ENCODE results near the gene RAB20. TPM values are rescaled to one million over a fixed set of nuclear protein-coding genes. Genes with fewer than 3 reads are reported as not detected.

The RAB20 gene
- total RNA-seq, 1 experiment from 2014 or later = 12.3 TPM

DNA sequence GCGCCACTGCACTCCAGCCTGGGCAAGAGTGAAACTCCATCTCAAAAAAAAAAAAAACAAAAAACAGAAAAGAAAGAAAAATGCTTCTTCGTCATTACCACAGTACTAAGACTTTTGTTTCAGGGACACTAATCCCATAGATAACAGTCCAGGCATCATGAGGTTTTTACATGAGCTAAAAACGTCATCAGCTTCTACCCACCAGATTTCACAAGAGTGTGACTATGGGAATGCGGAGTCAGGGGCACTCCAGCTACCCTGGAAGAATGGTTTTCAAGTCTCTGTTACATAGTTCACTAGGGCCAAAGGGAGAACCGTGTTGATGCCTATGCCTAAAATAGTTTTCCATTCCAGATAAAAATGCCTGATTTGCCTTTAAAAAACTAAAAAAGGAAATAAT is 33.2 kb downstream of the RAB20 start:
- no peak overlapping the region for H3T11ph ChIP-seq (ENCODE audit: low read length)
- no peaks in the 10 kb centered on the region for H3K9me3 Mint-ChIP-seq
- no CpG with 5 or more reads among the region's 5 CpGs for WGBS (ENCODE audit: extremely low coverage, insufficient read length, low lambda C conversion rate)
- no peaks in the 10 kb centered on the region for H3K27me3 Mint-ChIP-seq (ENCODE audit: low read depth)
- H3K56ac ChIP-seq (ENCODE audit: insufficient read length, low read depth, low read length) = no peak overlapping the region
- TF ChIP-seq, protein P1, sequence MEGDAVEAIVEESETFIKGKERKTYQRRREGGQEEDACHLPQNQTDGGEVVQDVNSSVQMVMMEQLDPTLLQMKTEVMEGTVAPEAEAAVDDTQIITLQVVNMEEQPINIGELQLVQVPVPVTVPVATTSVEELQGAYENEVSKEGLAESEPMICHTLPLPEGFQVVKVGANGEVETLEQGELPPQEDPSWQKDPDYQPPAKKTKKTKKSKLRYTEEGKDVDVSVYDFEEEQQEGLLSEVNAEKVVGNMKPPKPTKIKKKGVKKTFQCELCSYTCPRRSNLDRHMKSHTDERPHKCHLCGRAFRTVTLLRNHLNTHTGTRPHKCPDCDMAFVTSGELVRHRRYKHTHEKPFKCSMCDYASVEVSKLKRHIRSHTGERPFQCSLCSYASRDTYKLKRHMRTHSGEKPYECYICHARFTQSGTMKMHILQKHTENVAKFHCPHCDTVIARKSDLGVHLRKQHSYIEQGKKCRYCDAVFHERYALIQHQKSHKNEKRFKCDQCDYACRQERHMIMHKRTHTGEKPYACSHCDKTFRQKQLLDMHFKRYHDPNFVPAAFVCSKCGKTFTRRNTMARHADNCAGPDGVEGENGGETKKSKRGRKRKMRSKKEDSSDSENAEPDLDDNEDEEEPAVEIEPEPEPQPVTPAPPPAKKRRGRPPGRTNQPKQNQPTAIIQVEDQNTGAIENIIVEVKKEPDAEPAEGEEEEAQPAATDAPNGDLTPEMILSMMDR (conservative IDR thresholded peaks at IDR 0.05) = no peak
- H2AK5ac ChIP-seq (ENCODE audit: insufficient read length, low read length) = no peak overlapping the region
- no peak for DNase-seq
- no peak overlapping the region for H2BK15ac ChIP-seq (ENCODE audit: low read depth, low read length)
- no peak overlapping the region for H2BK5ac ChIP-seq (ENCODE audit: insufficient read length, low read length)
- no peak overlapping the region for H3K18ac ChIP-seq (ENCODE audit: insufficient read length, low read depth, low read length)
- peaks cover 3% of the 10 kb centered on the region; the same call in 1 of the 2 replicates for H3K79me2 ChIP-seq (ENCODE audit: insufficient read depth, low read length)
- no peak overlapping the region for H2BK12ac ChIP-seq (ENCODE audit: insufficient read length, low read depth, low read length)
- H3K79me1 ChIP-seq (ENCODE audit: insufficient read depth, low read depth, low read length, poor library complexity, severe bottlenecking) = peaks cover 4% of the 10 kb centered on the region
- H4K20me1 ChIP-seq (ENCODE audit: control insufficient read depth, insufficient read depth, insufficient read length) = no peaks in the 10 kb centered on the region
- H3K23ac ChIP-seq (ENCODE audit: insufficient read length, low read depth, low read length) = no peak overlapping the region
- H3K14ac ChIP-seq (ENCODE audit: insufficient read depth, low read length) = no peak overlapping the region
- no peak overlapping the region for H4K8ac ChIP-seq (replicated peaks; ENCODE audit: insufficient read length, low read depth, low read length)
- H3K27ac Mint-ChIP-seq = no peak overlapping the region; a peak in 1 of 7 replicates
- no peak overlapping the region for H3K4me3 Mint-ChIP-seq
- H2BK120ac ChIP-seq (ENCODE audit: low read depth, low read length, poor library complexity, severe bottlenecking) = no peak overlapping the region
- peaks cover 0 to 6% (median 0%) of the 10 kb centered on the region in 3 experiments; a peak in 3 of 7 replicates for H3K36me3 Mint-ChIP-seq (ENCODE audit: insufficient read depth in 1 of 3, low read depth in 3 of 3)
- H3K4me1 ChIP-seq (ENCODE audit: insufficient read depth, low read length) = peaks cover 2% of the 10 kb centered on the region; the same call in 1 of the 2 replicates
- no peak overlapping the region for H3K4me2 ChIP-seq (ENCODE audit: insufficient read depth, insufficient read length, low read length)
- H4K5ac ChIP-seq (ENCODE audit: insufficient read length, low read depth, low read length) = no peak overlapping the region
- no peak overlapping the region for H2BK20ac ChIP-seq (ENCODE audit: low read depth, low read length, poor library complexity, severe bottlenecking)
- no peak overlapping the region for H2AFZ ChIP-seq (ENCODE audit: low read length)
- no peak overlapping the region for H3K27ac ChIP-seq (ENCODE audit: insufficient read length, low read depth, low read length)
- H4K91ac ChIP-seq (ENCODE audit: insufficient read length, low read depth, low read length) = no peak overlapping the region
- H3K4me1 Mint-ChIP-seq = peaks cover 45 to 56% of the 10 kb centered on the region in 2 experiments
- H3K27me3 ChIP-seq (ENCODE audit: insufficient read depth, low read length) = no peaks in the 10 kb centered on the region
- no peaks in the 10 kb centered on the region for H3K23me2 ChIP-seq (ENCODE audit: insufficient read length, low read depth, low read length, poor library complexity, severe bottlenecking)
- no peaks in the 10 kb centered on the region for H3K9me3 ChIP-seq (ENCODE audit: control insufficient read depth, low read depth, low read length)
- no peak overlapping the region for H3K9ac ChIP-seq (ENCODE audit: extremely low read depth, insufficient read length, low read length)
- no peak overlapping the region for H3K4ac ChIP-seq (ENCODE audit: low read depth, low read length)
